IPS-20b (cell line): ENCODE results near the gene CHST11.
"Not testable (repeated sequence)": the region's sequence is repeated elsewhere in the genome, so short reads cannot be mapped to it uniquely, and the experiment has no call there.

Experiments used
- H3K27ac ChIP-seq: one replicate; pipeline ENCODE4 v1.5.1; 2013; ENCODE audit warnings: low read length
- H3K27me3 ChIP-seq: 2 replicates; pipeline ENCODE4 v1.6.1; 2013; ENCODE audit warnings: mild to moderate bottlenecking, low read length, inconsistent platforms; ENCODE audit not compliant: insufficient read depth
- H3K36me3 ChIP-seq: 2 replicates; pipeline ENCODE4 v1.6.1; 2013; ENCODE audit warnings: low read depth, mild to moderate bottlenecking, inconsistent platforms, low read length, moderate library complexity; ENCODE audit not compliant: insufficient read depth
- H3K4me1 ChIP-seq: 2 replicates; pipeline ENCODE4 v1.6.1; 2013; ENCODE audit warnings: mild to moderate bottlenecking, control low read depth, inconsistent platforms, low read length, moderate library complexity; ENCODE audit not compliant: insufficient read depth
- H3K4me3 ChIP-seq: 2 replicates; pipeline ENCODE4 v1.5.1; 2013; ENCODE audit warnings: mild to moderate bottlenecking, low read length, inconsistent platforms
- H3K9ac ChIP-seq: 2 replicates; pipeline ENCODE4 v1.6.1; 2013; ENCODE audit warnings: low read depth, mild to moderate bottlenecking, inconsistent platforms, low read length, moderate library complexity
- H3K9me3 ChIP-seq: 2 replicates; pipeline ENCODE4 v1.6.1; 2013; ENCODE audit warnings: mild to moderate bottlenecking, low read depth, low read length, inconsistent platforms; ENCODE audit not compliant: insufficient read depth

CHST11 gene

DNA sequence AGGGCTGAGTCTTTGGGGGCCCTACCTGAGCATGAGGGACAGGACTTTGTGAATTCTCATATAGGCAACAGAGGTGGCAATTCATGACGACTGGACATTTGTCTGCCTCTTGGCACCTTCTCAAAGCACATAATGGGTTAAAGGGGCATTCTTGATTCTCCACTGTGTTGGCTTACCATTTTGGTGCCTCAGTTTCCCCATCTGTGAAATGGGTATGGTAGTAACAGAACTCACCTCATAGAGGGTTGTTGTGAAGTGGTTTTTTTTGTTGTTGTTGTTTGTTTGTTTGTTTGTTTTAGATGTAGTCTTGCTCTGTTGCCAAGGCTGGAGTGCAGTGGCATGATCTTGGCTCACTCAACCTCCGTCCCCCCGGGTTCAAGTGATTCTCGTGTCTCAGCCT lies 106.0 kb downstream of the CHST11 start:
- no peaks in the 10 kb centered on the region for H3K9me3 ChIP-seq
- no peak overlapping the region for H3K27ac ChIP-seq
- no peaks in the 10 kb centered on the region for H3K4me1 ChIP-seq
- H3K27me3 ChIP-seq, result no peaks in the 10 kb centered on the region
- no peak overlapping the region for H3K4me3 ChIP-seq
- no peak overlapping the region for H3K9ac ChIP-seq
- no peaks in the 10 kb centered on the region for H3K36me3 ChIP-seq

- not testable (repeated sequence) for H3K4me3 ChIP-seq, H3K27me3 ChIP-seq, H3K36me3 ChIP-seq, H3K9ac ChIP-seq, H3K4me1 ChIP-seq, H3K27ac ChIP-seq, H3K9me3 ChIP-seq
Observed at GRCh38 chr12:104564662-104565061, 107.9 kb downstream of the CHST11 start.

DNA sequence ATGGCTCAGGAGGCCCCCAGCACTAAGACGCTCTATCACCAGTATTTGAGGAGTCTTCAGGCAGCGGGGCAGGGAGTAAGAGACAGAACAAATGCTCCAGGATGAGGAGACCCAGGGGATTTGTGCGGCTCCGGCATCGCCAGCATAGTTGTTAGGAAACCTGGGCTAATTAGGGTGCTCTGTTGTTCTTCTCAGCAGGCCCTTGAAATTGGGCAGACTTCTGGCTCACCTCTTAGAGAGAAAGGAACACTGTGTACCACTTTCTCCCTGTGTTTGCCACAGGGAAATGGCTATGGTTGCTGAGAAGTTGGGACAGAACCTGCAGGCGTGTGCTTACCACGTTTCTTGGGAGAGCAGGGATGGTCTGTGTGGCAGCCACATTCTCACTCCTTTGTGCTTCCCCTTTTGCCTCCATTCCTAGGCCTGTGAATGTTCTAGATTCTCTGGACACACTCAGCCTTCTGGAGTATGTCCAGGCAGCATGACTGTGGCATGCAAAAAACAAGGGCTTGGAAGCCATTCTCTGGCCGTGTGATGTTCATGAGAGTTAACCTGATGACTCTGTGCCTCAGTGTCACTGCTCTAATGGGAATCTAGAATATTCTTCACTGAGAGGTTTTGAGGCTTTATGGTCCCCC lies 109.0 kb downstream of the CHST11 start:
- Histone ChIP-seq H3K27ac (no peak overlapping the region), H3K27me3 (no peaks in the 10 kb centered on the region), H3K4me3 (no peak overlapping the region), H3K9ac (no peak overlapping the region), H3K4me1 (no peaks in the 10 kb centered on the region), H3K36me3 (no peaks in the 10 kb centered on the region), H3K9me3 (no peaks in the 10 kb centered on the region)

DNA sequence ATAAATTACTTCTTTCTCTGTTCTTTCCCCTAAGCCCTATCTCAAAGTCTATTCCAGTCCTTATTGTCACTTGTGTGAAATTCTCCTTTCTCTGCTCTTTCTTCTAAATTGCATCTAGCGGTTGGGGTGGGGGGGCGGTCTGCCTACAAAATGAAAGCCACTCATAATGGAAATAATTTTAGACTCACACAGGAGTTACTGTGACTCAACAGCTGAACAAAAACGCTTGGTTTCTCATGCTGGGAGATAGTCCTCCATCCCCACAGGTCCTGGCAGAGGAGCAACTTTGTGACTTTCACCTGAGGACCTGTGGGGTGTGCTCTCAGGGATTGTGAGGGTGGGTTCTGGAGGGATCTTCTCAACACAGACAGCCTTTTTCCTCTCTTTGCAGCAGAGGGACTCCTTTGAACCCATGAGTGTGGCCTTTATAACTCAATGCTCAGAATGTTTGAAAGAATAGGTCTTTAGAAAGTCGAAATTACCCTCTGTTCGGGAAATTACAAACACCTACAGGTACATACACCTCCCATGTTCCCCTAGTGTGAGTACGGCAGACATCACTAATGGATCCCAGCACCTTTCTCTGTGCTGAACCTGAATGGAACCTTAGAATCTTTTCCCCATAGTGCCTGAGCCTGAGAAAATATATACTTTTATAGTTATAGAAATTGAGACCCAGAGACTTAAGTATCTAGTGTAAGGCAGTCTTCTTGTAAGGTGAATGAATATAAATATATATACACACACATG lies 109.7 kb downstream of the CHST11 start:
- no peaks in the 10 kb centered on the region for H3K27me3 ChIP-seq
- H3K9ac ChIP-seq, result no peak overlapping the region
- no peak overlapping the region for H3K27ac ChIP-seq
- H3K4me1 ChIP-seq, result no peaks in the 10 kb centered on the region
- H3K4me3 ChIP-seq, result no peak overlapping the region
- no peaks in the 10 kb centered on the region for H3K9me3 ChIP-seq
- H3K36me3 ChIP-seq, result no peaks in the 10 kb centered on the region

GRCh38 chr12:104567832-104568486 lies 111.2 kb downstream of the CHST11 start:
- no peaks in the 10 kb centered on the region for H3K9me3 ChIP-seq
- no peak overlapping the region for H3K27ac ChIP-seq
- H3K36me3 ChIP-seq, result no peaks in the 10 kb centered on the region
- no peak overlapping the region for H3K9ac ChIP-seq
- H3K4me3 ChIP-seq, result no peak overlapping the region
- H3K4me1 ChIP-seq, result no peaks in the 10 kb centered on the region
- H3K27me3 ChIP-seq, result no peaks in the 10 kb centered on the region

DNA sequence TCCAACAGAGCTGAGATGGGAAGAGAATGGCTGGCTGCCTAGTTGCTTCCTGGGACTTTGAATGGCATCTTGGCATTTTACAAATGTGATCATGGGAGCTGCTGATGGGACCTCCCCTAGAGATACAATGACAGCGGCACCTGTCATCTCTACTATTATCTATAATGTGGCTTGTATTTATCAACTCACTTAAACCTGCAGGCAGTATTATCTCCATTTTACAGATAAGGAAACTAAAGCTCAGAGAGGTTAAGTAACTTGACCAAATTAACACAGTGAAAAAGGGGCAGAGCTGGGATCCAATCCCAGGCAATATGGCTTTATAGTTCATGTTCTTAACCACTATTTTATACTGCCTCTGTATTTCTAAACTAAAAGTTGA lies 111.7 kb downstream of the CHST11 start:
- Histone ChIP-seq H3K9me3 (no peaks in the 10 kb centered on the region), H3K9ac (no peak overlapping the region), H3K36me3 (no peaks in the 10 kb centered on the region), H3K4me3 (no peak overlapping the region), H3K4me1 (no peaks in the 10 kb centered on the region), H3K27ac (no peak overlapping the region), H3K27me3 (no peaks in the 10 kb centered on the region)

GRCh38 chr12:104568935-104569334 lies 112.2 kb downstream of the CHST11 start:
- Histone ChIP-seq H3K4me3 (no peak overlapping the region), H3K4me1 (no peaks in the 10 kb centered on the region), H3K27me3 (no peaks in the 10 kb centered on the region), H3K9ac (no peak overlapping the region), H3K36me3 (no peaks in the 10 kb centered on the region), H3K9me3 (no peaks in the 10 kb centered on the region), H3K27ac (no peak overlapping the region)

- no peaks in the 10 kb centered on the region for H3K4me1 ChIP-seq
- no peaks in the 10 kb centered on the region for H3K36me3 ChIP-seq
- H3K27me3 ChIP-seq, result no peaks in the 10 kb centered on the region
- H3K4me3 ChIP-seq, result no peak overlapping the region
- no peak overlapping the region for H3K27ac ChIP-seq
- H3K9ac ChIP-seq, result no peak overlapping the region
- no peaks in the 10 kb centered on the region for H3K9me3 ChIP-seq
Observed at GRCh38 chr12:104569346-104570173, 112.8 kb downstream of the CHST11 start.

DNA sequence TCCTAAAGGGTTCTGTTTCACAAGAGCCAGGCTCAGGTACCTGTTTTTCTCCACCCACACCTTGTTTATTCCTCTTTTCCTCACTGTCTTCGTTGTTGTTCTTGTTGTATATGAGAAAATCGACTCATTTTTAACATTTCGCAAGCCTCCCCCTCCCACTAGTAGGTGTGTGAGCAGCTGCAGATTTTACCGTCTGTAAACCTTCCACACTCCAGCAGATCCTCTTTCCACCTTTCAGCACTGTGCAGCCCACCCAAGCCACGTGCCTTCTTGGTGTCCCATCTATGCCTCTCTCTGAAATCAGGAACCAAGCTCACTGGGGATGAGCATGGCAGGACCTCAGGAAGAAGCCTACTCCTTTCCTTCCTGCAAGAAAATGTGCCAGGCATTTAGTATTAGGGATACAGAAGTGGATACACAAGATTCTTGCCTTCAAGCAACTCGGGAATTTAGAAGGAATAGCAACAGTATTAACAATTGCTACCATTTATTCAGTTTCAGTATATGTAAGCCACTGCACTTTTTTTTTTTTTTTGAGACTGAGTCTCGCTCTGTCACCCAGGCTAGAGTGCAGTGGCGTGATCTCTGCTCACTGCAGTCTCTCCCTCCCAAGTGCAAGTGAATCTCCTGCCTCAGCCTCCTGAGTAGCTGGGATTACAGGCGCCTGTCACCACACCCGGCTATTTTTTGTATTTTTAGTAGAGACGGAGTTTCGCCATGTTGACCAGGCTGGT lies 113.6 kb downstream of the CHST11 start:
- H3K9me3 ChIP-seq, result no peaks in the 10 kb centered on the region
- H3K27ac ChIP-seq, result no peak overlapping the region
- no peaks in the 10 kb centered on the region for H3K27me3 ChIP-seq
- no peak overlapping the region for H3K4me3 ChIP-seq
- H3K9ac ChIP-seq, result no peak overlapping the region
- H3K36me3 ChIP-seq, result no peaks in the 10 kb centered on the region
- no peaks in the 10 kb centered on the region for H3K4me1 ChIP-seq

DNA sequence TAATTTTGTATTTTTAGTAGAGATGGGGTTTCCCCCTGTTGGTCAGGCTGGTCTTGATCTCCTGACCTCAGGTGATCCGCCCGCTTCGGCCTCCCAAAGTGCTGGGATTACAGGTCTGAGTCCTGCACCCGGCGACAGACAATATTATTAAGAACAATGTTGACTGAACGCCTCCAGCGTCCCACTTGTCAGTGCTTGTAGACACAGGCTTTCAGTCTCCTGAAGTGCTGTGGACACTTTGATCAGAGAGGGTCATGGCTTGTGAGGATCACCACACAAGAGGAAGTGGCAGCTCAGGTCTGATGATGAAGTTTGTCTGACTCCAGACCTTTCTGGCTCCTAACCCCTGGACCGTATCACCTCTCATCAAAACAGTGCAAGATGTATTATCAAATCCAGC lies 114.6 kb downstream of the CHST11 start:
- no peak overlapping the region for H3K9ac ChIP-seq
- no peak overlapping the region for H3K4me3 ChIP-seq
- H3K27me3 ChIP-seq, result no peaks in the 10 kb centered on the region
- no peaks in the 10 kb centered on the region for H3K9me3 ChIP-seq
- no peak overlapping the region for H3K27ac ChIP-seq
- no peaks in the 10 kb centered on the region for H3K4me1 ChIP-seq
- no peaks in the 10 kb centered on the region for H3K36me3 ChIP-seq

DNA sequence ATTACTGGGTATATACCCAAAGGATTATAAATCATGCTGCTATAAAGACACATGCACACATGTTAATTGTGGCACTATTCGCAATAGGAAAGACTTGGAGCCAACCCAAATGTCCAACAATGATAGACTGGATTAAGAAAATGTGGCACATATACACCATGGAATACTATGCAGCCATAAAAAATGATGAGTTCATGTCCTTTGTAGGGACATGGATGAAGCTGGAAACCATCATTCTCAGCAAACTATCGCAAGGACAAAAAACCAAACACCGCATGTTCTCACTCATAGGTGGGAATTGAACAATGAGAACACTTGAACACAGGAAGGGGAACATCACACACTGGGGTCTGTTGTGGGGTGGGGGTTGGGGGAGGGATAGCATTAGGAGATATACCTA lies 117.6 kb downstream of the CHST11 start:
- H3K9me3 ChIP-seq, H3K4me1 ChIP-seq, H3K4me3 ChIP-seq, H3K27me3 ChIP-seq, H3K36me3 ChIP-seq, H3K9ac ChIP-seq, H3K27ac ChIP-seq: not testable (repeated sequence)
